ENCODE results near the gene DBR1.
"Not testable (repeated sequence)": the region's sequence is repeated elsewhere in the genome, so short reads cannot be mapped to it uniquely, and the experiment has no call there.

DBR1 gene

DNA sequence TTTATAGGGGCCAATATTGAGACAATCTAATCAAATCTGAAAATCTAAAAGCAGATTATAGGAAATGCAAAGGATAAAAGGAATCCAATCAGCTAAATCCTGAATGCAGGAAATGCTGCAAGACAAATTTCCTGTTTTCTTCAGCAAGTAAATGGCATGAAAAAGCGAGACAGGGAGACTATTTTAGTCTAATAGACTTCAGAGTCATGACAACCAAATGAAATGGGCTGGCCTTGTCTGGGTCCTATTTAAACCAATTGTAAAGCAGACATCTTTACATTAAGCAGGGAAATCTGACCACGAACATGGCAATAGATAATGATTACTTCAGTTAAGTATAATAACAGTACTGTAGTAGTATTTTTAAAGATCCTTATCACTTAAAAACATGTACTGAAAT, 2.1 kb downstream of the DBR1 start:
- Histone ChIP-seq H3K27ac (no peak overlapping the region), H3K9me3 (no peaks in the 10 kb centered on the region), H3K4me3 (ENCODE audit: low read depth in 1 of 2, low read length in 1 of 2) (no peak overlapping the region), H3K4me1 (ENCODE audit: control insufficient read depth in 1 of 2, insufficient read depth in 1 of 2, low read depth in 1 of 2, low read length in 1 of 2) (peaks cover 23 to 25% of the 10 kb centered on the region in 2 experiments), H3K36me3 (peaks cover 30% of the 10 kb centered on the region), H3K27me3 (no peaks in the 10 kb centered on the region)
- TF ChIP-seq, protein P1, sequence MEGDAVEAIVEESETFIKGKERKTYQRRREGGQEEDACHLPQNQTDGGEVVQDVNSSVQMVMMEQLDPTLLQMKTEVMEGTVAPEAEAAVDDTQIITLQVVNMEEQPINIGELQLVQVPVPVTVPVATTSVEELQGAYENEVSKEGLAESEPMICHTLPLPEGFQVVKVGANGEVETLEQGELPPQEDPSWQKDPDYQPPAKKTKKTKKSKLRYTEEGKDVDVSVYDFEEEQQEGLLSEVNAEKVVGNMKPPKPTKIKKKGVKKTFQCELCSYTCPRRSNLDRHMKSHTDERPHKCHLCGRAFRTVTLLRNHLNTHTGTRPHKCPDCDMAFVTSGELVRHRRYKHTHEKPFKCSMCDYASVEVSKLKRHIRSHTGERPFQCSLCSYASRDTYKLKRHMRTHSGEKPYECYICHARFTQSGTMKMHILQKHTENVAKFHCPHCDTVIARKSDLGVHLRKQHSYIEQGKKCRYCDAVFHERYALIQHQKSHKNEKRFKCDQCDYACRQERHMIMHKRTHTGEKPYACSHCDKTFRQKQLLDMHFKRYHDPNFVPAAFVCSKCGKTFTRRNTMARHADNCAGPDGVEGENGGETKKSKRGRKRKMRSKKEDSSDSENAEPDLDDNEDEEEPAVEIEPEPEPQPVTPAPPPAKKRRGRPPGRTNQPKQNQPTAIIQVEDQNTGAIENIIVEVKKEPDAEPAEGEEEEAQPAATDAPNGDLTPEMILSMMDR (IDR thresholded peaks at IDR 0.05) = no peak

DNA sequence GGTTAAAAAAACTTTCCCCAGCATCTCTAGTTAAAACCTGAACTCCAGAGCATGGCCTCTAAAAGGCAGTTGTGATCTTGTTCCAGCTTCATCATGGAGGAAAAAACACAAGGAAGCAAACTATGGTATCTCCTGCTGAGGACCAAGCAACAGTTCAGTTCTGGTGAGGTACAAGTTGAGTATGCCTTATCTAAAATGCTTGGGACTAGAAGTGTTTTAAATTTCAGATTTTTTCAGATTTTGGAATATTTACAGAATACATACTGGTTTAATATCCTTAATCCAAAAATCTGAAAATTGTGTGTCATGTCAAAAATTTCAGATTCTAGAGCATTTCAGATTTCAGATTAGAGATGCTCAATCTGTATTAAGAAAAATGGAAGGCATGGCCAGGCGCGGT, 9.7 kb downstream of the DBR1 start:
- no peak overlapping the region for H3K27ac ChIP-seq
- TF ChIP-seq, protein P1 (IDR thresholded peaks at IDR 0.05) = no peak
- H3K36me3 ChIP-seq = peaks cover 90% of the 10 kb centered on the region
- H3K4me1 ChIP-seq (ENCODE audit: control insufficient read depth in 1 of 2, insufficient read depth in 1 of 2, low read depth in 1 of 2, low read length in 1 of 2) = no peaks in the 10 kb centered on the region
- no peaks in the 10 kb centered on the region for H3K9me3 ChIP-seq
- no peaks in the 10 kb centered on the region for H3K27me3 ChIP-seq
- no peak overlapping the region for H3K4me3 ChIP-seq (ENCODE audit: low read depth in 1 of 2, low read length in 1 of 2)

DNA sequence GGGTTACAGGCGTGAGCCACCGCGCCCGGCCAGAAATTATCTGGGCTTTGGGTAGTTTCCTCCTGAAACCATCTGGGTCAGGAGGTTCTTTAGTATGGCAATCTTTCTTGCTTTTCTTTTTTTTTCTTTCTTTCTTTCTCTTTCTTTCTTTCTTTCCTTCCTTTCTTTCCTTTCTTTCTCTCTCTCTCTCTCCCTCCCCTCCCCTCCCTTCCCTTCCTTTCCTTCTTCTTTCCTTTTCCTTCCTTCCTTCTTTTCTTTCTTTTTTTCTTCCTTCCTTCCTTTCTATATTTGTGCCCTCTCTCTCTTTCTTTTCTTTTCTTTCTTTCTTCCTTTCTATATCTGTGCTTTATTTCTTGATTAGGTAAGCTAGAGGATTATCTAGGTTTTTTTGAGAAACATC, 17.0 kb downstream of the DBR1 start:
- H3K4me1 ChIP-seq (ENCODE audit: control insufficient read depth in 1 of 2, insufficient read depth in 1 of 2, low read depth in 1 of 2, low read length in 1 of 2) = no peaks in the 10 kb centered on the region
- no peaks in the 10 kb centered on the region for H3K9me3 ChIP-seq
- H3K27me3 ChIP-seq = no peaks in the 10 kb centered on the region
- no peak overlapping the region for H3K27ac ChIP-seq
- no peak overlapping the region for H3K4me3 ChIP-seq (ENCODE audit: low read depth in 1 of 2, low read length in 1 of 2)
- TF ChIP-seq, protein P1 (IDR thresholded peaks at IDR 0.05) = no peak
- peaks cover 26% of the 10 kb centered on the region for H3K36me3 ChIP-seq

DNA sequence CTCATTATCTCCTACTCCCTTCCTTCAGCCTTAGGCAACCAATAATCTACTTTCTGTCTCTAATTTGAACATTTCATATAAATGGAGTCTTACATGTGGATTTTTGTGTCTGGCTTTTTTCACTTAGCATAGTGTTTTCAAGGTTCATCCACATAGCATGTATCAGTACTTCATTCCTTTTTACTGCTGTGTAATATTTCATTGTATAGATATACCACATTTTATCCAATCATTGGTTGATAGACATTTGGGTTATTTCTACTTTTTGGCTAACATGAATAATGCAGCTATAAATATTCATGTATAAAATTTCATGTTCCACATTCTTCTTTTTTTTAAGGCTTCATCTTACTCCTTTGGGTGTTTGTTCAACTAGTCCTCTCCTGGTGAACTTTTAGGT, 20.2 kb downstream of the DBR1 start:
- no peaks in the 10 kb centered on the region for H3K36me3 ChIP-seq
- H3K9me3 ChIP-seq = no peaks in the 10 kb centered on the region
- TF ChIP-seq, protein P1 (IDR thresholded peaks at IDR 0.05) = no peak
- no peaks in the 10 kb centered on the region for H3K27me3 ChIP-seq
- no peaks in the 10 kb centered on the region for H3K4me1 ChIP-seq (ENCODE audit: control insufficient read depth in 1 of 2, insufficient read depth in 1 of 2, low read depth in 1 of 2, low read length in 1 of 2)
- no peak overlapping the region for H3K4me3 ChIP-seq (ENCODE audit: low read depth in 1 of 2, low read length in 1 of 2)
- H3K27ac ChIP-seq = no peak overlapping the region

DNA sequence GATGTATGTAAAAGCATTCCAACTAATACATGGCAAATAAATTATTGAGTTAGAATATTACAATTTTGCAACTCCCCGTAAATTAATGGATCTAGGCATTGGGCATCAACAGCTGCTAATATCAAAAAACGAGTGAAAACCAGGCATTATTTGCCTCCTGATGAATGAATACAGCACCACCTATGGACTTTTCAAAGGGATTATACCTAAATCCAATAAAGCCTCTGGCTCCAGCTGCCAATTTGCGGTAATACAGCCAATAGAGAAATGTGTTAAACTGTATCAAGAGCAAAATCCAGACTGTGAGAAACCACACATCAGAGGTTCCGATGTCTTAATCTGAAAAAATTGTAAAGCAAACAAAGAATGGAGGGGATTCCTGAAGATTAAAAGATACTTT, 26.2 kb downstream of the DBR1 start:
- H3K9me3 ChIP-seq = no peaks in the 10 kb centered on the region
- H3K4me1 ChIP-seq (ENCODE audit: control insufficient read depth in 1 of 2, insufficient read depth in 1 of 2, low read depth in 1 of 2, low read length in 1 of 2) = no peaks in the 10 kb centered on the region
- H3K27ac ChIP-seq = no peak overlapping the region
- TF ChIP-seq, protein P1 (IDR thresholded peaks at IDR 0.05) = no peak
- H3K36me3 ChIP-seq = no peaks in the 10 kb centered on the region
- H3K27me3 ChIP-seq = no peaks in the 10 kb centered on the region
- H3K4me3 ChIP-seq (ENCODE audit: low read depth in 1 of 2, low read length in 1 of 2) = no peak overlapping the region

DNA sequence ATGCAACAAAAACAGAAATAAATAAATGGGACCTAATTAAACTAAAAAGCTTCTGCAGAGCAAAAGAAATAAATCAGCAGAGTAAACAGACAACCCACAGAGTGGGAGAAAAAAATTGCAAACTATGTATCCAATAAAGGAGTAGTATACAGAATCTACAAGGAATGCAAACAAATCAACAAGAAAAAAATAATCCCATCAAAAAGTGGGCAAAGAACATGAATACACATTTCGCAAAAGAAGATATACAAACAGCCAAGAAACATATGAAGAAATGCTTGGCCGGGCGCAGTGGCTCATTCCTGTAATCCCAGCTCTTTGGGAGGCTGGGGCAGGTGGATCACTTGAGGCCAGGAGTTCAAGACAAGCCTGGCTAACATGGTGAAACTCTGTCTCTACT, 32.5 kb downstream of the DBR1 start:
- not testable (repeated sequence) for H3K36me3 ChIP-seq, H3K27me3 ChIP-seq
- peaks cover 26% of the 10 kb centered on the region in 2 experiments for H3K4me1 ChIP-seq (ENCODE audit: control insufficient read depth in 1 of 2, insufficient read depth in 1 of 2, low read depth in 1 of 2, low read length in 1 of 2)

More for the DNA sequence above, 32.5 kb downstream of the DBR1 start:
- not testable (repeated sequence) for H3K4me3 ChIP-seq (ENCODE audit: low read depth in 1 of 2, low read length in 1 of 2); H3K27ac ChIP-seq; H3K9me3 ChIP-seq
